ENCODE data around the gene QSOX2.

DNA sequence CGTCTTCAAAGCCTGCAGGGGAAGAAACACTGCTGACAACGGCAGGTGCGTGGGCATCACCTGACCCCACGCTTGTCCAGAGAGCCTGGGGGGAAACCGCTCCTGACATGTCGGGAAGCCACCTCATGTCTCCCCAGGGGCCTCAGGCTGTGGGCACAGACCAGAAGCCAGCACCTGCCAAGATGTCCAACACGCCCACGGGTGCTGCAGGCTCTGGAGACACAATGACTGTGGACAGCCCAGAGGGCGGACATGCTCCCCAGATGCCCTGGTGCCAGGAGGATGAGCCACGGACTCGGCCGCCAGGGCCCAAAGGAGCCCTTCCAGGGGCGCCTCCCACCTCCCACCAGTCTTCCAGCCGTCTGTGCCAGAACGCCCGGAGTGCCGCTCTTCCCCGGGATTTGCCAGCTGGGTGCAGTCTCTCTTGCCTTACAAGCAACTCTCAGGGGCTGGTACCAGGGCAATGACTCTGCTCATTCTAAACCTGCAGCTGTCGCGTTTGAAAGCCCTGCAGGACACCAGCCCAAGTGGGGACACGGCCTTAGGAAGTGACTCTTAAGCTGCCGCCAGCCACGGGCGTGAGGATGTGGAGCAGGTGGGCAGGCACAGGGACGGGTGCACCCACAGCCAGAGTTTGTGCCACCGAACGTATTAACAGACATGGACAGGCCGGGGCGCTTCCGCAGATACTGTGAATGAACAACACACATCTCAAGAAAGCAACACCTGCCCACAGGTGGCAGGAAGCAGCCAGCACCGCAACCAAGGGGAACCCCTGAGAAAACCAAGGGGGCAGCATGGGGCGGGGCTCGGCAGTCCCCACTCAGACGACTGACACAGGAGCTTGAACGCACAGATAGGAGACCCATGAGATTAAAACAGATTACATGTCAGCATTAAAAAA lies 33.9 kb downstream of the QSOX2 start:
- TF ChIP-seq, protein P1, sequence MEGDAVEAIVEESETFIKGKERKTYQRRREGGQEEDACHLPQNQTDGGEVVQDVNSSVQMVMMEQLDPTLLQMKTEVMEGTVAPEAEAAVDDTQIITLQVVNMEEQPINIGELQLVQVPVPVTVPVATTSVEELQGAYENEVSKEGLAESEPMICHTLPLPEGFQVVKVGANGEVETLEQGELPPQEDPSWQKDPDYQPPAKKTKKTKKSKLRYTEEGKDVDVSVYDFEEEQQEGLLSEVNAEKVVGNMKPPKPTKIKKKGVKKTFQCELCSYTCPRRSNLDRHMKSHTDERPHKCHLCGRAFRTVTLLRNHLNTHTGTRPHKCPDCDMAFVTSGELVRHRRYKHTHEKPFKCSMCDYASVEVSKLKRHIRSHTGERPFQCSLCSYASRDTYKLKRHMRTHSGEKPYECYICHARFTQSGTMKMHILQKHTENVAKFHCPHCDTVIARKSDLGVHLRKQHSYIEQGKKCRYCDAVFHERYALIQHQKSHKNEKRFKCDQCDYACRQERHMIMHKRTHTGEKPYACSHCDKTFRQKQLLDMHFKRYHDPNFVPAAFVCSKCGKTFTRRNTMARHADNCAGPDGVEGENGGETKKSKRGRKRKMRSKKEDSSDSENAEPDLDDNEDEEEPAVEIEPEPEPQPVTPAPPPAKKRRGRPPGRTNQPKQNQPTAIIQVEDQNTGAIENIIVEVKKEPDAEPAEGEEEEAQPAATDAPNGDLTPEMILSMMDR (IDR thresholded peaks at IDR 0.05): no peak
- no peak for TF ChIP-seq TCF7L2 (IDR thresholded peaks at IDR 0.05; ENCODE audit: low read depth, low read length)
- no peak for TF ChIP-seq SIN3A (IDR thresholded peaks at IDR 0.05; ENCODE audit: borderline replicate concordance, insufficient read depth, low read depth, low read length)
- no peak for TF ChIP-seq POLR2AphosphoS5 (IDR thresholded peaks at IDR 0.05; ENCODE audit: low read depth, low read length)
- TF ChIP-seq, protein P2, sequence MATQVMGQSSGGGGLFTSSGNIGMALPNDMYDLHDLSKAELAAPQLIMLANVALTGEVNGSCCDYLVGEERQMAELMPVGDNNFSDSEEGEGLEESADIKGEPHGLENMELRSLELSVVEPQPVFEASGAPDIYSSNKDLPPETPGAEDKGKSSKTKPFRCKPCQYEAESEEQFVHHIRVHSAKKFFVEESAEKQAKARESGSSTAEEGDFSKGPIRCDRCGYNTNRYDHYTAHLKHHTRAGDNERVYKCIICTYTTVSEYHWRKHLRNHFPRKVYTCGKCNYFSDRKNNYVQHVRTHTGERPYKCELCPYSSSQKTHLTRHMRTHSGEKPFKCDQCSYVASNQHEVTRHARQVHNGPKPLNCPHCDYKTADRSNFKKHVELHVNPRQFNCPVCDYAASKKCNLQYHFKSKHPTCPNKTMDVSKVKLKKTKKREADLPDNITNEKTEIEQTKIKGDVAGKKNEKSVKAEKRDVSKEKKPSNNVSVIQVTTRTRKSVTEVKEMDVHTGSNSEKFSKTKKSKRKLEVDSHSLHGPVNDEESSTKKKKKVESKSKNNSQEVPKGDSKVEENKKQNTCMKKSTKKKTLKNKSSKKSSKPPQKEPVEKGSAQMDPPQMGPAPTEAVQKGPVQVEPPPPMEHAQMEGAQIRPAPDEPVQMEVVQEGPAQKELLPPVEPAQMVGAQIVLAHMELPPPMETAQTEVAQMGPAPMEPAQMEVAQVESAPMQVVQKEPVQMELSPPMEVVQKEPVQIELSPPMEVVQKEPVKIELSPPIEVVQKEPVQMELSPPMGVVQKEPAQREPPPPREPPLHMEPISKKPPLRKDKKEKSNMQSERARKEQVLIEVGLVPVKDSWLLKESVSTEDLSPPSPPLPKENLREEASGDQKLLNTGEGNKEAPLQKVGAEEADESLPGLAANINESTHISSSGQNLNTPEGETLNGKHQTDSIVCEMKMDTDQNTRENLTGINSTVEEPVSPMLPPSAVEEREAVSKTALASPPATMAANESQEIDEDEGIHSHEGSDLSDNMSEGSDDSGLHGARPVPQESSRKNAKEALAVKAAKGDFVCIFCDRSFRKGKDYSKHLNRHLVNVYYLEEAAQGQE (IDR thresholded peaks at IDR 0.05; ENCODE audit: insufficient read depth in 1 of 2, low read depth in 2 of 2, low read length in 1 of 2): no peak

All from Panc1 (cell line).